ENCODE measurements around the gene RTEL1.

DNA sequence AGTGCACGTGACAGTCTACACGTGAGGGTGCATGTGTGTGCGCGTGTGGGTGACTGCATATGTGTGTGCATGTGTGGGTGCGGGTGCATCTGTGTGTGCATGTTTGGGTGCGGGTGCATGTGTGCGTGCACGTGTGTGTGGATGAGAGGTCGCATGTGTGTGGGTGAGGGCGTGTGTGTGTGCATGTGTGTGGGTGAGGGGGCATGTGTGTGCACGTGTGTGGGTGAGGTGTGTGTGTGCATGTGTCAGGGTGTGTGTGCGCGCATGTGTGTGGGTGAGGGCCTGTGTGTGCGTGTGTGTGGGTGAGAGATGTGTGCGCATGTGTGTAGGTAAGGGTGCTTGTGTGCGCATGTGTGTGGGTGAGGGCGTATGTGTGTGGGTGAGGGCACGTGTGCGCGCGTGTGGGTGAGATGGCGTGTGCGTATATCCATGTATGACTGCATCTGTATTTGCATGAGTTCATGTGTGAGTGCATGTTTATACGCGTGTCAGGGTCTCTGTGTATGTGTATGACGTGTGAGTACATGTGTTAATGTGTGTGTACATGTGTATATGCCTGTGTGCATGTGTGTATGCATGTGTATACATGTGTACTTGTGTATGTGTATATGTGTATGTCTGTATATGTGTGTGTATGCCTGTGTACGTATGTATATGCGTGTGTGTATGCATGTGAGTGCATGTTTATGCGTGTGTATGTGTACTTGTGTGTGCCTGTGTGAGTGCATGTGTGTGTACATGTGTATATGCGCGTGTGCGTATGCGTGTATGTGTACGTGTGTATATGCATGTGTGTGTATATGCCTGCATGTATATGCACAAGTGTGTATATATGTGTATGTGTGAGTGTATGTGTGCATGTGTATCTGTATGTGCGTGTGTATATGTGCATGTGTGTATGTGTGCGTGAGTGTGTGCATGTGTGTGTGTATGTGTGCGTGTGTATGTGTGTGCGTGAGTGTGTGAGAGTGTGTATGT, 74.3 kb downstream of the RTEL1 start:
- TF ChIP-seq, protein P1, sequence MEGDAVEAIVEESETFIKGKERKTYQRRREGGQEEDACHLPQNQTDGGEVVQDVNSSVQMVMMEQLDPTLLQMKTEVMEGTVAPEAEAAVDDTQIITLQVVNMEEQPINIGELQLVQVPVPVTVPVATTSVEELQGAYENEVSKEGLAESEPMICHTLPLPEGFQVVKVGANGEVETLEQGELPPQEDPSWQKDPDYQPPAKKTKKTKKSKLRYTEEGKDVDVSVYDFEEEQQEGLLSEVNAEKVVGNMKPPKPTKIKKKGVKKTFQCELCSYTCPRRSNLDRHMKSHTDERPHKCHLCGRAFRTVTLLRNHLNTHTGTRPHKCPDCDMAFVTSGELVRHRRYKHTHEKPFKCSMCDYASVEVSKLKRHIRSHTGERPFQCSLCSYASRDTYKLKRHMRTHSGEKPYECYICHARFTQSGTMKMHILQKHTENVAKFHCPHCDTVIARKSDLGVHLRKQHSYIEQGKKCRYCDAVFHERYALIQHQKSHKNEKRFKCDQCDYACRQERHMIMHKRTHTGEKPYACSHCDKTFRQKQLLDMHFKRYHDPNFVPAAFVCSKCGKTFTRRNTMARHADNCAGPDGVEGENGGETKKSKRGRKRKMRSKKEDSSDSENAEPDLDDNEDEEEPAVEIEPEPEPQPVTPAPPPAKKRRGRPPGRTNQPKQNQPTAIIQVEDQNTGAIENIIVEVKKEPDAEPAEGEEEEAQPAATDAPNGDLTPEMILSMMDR (IDR thresholded peaks at IDR 0.05): peak in 1 of 7 experiments; percentile 52
- no peak for TF ChIP-seq POLR2A (IDR thresholded peaks at IDR 0.05)

All from body of pancreas (tissue), 4 donors.